Activated T-cell treated with anti-CD3 and anti-CD28 coated beads, Interleukin-2, amount 50 U/mL, for 72 hours (primary cell): ENCODE results near the gene PREX1. TPM values are rescaled to one million over a fixed set of nuclear protein-coding genes. Genes with fewer than 3 reads are reported as not detected.
"Not testable (repeated sequence)": the region's sequence is repeated elsewhere in the genome, so short reads cannot be mapped to it uniquely, and the experiment has no call there.

ENCODE experiments used
- ATAC-seq, 2 donors: fragments of 150-1000 bp; cut with Tn5 transposase; replicated peaks in 1 of 2; 2 replicates each; pipeline ENCODE4 v1.10.0; 2021; ENCODE audit warnings: moderate library complexity in 2 of 2, mild to moderate bottlenecking in 1 of 2
- DNase-seq, 2 donors: peaks; one replicate each; pipeline ENCODE4 v3.0.0; 2021 to 2022; ENCODE audit warnings: mixed read lengths in 1 of 2
- H3K27ac Mint-ChIP-seq: one replicate; pipeline ENCODE4 v1.8.0; 2022; ENCODE audit warnings: mild to moderate bottlenecking, moderate library complexity, mixed read lengths
- H3K27me3 Mint-ChIP-seq: one replicate; pipeline ENCODE4 v1.8.0; 2022; ENCODE audit warnings: low read depth, mixed read lengths
- H3K36me3 Mint-ChIP-seq, 2 donors: one replicate each; pipeline ENCODE4 v1.8.0; 2022; ENCODE audit warnings: mixed read lengths in 2 of 2, mild to moderate bottlenecking in 1 of 2; ENCODE audit not compliant: insufficient read depth in 2 of 2
- H3K4me1 Mint-ChIP-seq: one replicate; pipeline ENCODE4 v1.8.0; 2022; ENCODE audit warnings: low read depth, mixed read lengths
- H3K4me3 Mint-ChIP-seq, 2 donors: one replicate each; pipeline ENCODE4 v1.8.0; 2022; ENCODE audit warnings: mild to moderate bottlenecking in 2 of 2, mixed read lengths in 2 of 2, moderate library complexity in 2 of 2
- H3K9me3 Mint-ChIP-seq, 2 donors: one replicate each; pipeline ENCODE4 v1.8.0; 2022; ENCODE audit warnings: mixed read lengths in 2 of 2
- total RNA-seq, 2 donors: library from RNA; stranded (reverse); gene quantifications; one replicate each; pipeline ENCODE4 v1.2.3, GENCODE V29; 2022

Gene PREX1
- total RNA-seq, 2 donors from 2014 or later, result 85.6 to 112 TPM

- Mint-ChIP-seq H3K27me3 (peaks cover 22% of the 10 kb centered on the region), H3K4me3 (peak overlapping the region; percentile 82 to 88), H3K36me3 (peaks cover 5 to 7% of the 10 kb centered on the region in 2 donors), H3K9me3 (no peaks in the 10 kb centered on the region), H3K27ac (peak overlapping the region; percentile 75), H3K4me1 (peaks cover 31% of the 10 kb centered on the region)
- no peak for DNase-seq
- no peak for ATAC-seq
These were observed 1.1 kb upstream of the PREX1 start for GRCh38 chr20:48828734-48829460.

- peaks cover 22% of the 10 kb centered on the region for H3K27me3 Mint-ChIP-seq
- H3K27ac Mint-ChIP-seq, result peak overlapping the region; percentile 98
- ATAC-seq (peak; percentile 8 to 9), DNase-seq (peak; percentile 46 to 61)
- H3K9me3 Mint-ChIP-seq, result no peaks in the 10 kb centered on the region
- H3K4me3 Mint-ChIP-seq, result peak overlapping the region; percentile 99
- H3K36me3 Mint-ChIP-seq, result peaks cover 7 to 10% of the 10 kb centered on the region in 2 donors
- peaks cover 49% of the 10 kb centered on the region for H3K4me1 Mint-ChIP-seq
These were observed 672 bp downstream of the PREX1 start for GRCh38 chr20:48826883-48827771.

- not testable (repeated sequence) for ATAC-seq, H3K9me3 Mint-ChIP-seq, DNase-seq
- Mint-ChIP-seq H3K36me3 (peaks cover 7 to 10% of the 10 kb centered on the region in 2 donors), H3K4me1 (peaks cover 50% of the 10 kb centered on the region), H3K27ac (peak overlapping the region; percentile 98), H3K27me3 (peaks cover 22% of the 10 kb centered on the region), H3K4me3 (peak overlapping the region; percentile 99)
These were observed 1.3 kb downstream of the PREX1 start for GRCh38 chr20:48826480-48826879.

- Mint-ChIP-seq H3K36me3 (peaks cover 7 to 10% of the 10 kb centered on the region in 2 donors), H3K4me3 (peak overlapping the region; percentile 99), H3K4me1 (peaks cover 55% of the 10 kb centered on the region), H3K27me3 (peaks cover 22% of the 10 kb centered on the region), H3K27ac (peak overlapping the region; percentile 98), H3K9me3 (no peaks in the 10 kb centered on the region)
- DNase-seq, result no peak
- no peak for ATAC-seq
These were observed 1.7 kb downstream of the PREX1 start for GRCh38 chr20:48826069-48826468.

GRCh38 chr20:48825566-48825920, 2.3 kb downstream of the PREX1 start:
- DNase-seq, result no peak
- H3K4me3 Mint-ChIP-seq, result peak overlapping the region; percentile 99

GRCh38 chr20:48824830-48825565, 2.8 kb downstream of the PREX1 start:
- Mint-ChIP-seq H3K4me3 (peak overlapping the region; percentile 99), H3K27ac (peak overlapping the region; percentile 98)

More at GRCh38 chr20:48825566-48825920, 2.3 kb downstream of the PREX1 start:
- Mint-ChIP-seq H3K4me1 (peaks cover 55% of the 10 kb centered on the region), H3K27me3 (peaks cover 19% of the 10 kb centered on the region), H3K9me3 (no peaks in the 10 kb centered on the region), H3K36me3 (peaks cover 7 to 10% of the 10 kb centered on the region in 2 donors), H3K27ac (peak overlapping the region; percentile 98)
- ATAC-seq, result no peak

GRCh38 chr20:48823960-48824498, 3.8 kb downstream of the PREX1 start:
- Mint-ChIP-seq H3K27ac (peak overlapping the region; percentile 98), H3K36me3 (peaks cover 9 to 10% of the 10 kb centered on the region in 2 donors), H3K9me3 (no peaks in the 10 kb centered on the region), H3K4me3 (peak overlapping the region; percentile 99), H3K27me3 (peaks cover 7% of the 10 kb centered on the region), H3K4me1 (peaks cover 68% of the 10 kb centered on the region)
- ATAC-seq (peak; percentile 81 to 86), DNase-seq (peak; percentile 82 to 85)

More at GRCh38 chr20:48824830-48825565, 2.8 kb downstream of the PREX1 start:
- H3K36me3 Mint-ChIP-seq, result peaks cover 7 to 10% of the 10 kb centered on the region in 2 donors
- H3K4me1 Mint-ChIP-seq, result peaks cover 60% of the 10 kb centered on the region
- ATAC-seq (no peak), DNase-seq (no peak)
- H3K9me3 Mint-ChIP-seq, result no peaks in the 10 kb centered on the region
- H3K27me3 Mint-ChIP-seq, result peaks cover 15% of the 10 kb centered on the region

- peaks cover 1% of the 10 kb centered on the region for H3K27me3 Mint-ChIP-seq
- DNase-seq (no peak), ATAC-seq (no peak)
- no peaks in the 10 kb centered on the region for H3K9me3 Mint-ChIP-seq
- H3K4me1 Mint-ChIP-seq, result peaks cover 68% of the 10 kb centered on the region
- peak overlapping the region; percentile 99 for H3K4me3 Mint-ChIP-seq
- H3K36me3 Mint-ChIP-seq, result peaks cover 6 to 13% of the 10 kb centered on the region in 2 donors
- peak overlapping the region; percentile 98 for H3K27ac Mint-ChIP-seq
These were observed 4.3 kb downstream of the PREX1 start for GRCh38 chr20:48823476-48823875.

- H3K27me3 Mint-ChIP-seq, result no peaks in the 10 kb centered on the region
- peak overlapping the region; percentile 99 for H3K4me3 Mint-ChIP-seq
- no peaks in the 10 kb centered on the region for H3K9me3 Mint-ChIP-seq
- H3K36me3 Mint-ChIP-seq, result peaks cover 6 to 13% of the 10 kb centered on the region in 2 donors
- ATAC-seq (no peak), DNase-seq (peak; percentile 42 to 43)
- peak overlapping the region; percentile 98 for H3K27ac Mint-ChIP-seq
- H3K4me1 Mint-ChIP-seq, result peaks cover 72% of the 10 kb centered on the region
These were observed 4.9 kb downstream of the PREX1 start for GRCh38 chr20:48822879-48823385.

GRCh38 chr20:48822178-48822577, 5.6 kb downstream of the PREX1 start:
- no peaks in the 10 kb centered on the region for H3K27me3 Mint-ChIP-seq
- H3K27ac Mint-ChIP-seq, result peak overlapping the region; percentile 98
- DNase-seq (no peak), ATAC-seq (no peak)
- H3K4me1 Mint-ChIP-seq, result peaks cover 79% of the 10 kb centered on the region
- H3K9me3 Mint-ChIP-seq, result no peaks in the 10 kb centered on the region
- H3K36me3 Mint-ChIP-seq, result peaks cover 6 to 13% of the 10 kb centered on the region in 2 donors
- peak overlapping the region in 1 of 2 donors; percentile 99 for H3K4me3 Mint-ChIP-seq

GRCh38 chr20:48821261-48821920, 6.4 kb downstream of the PREX1 start:
- peak overlapping the region in 1 of 2 donors; percentile 99 for H3K4me3 Mint-ChIP-seq
- peak overlapping the region; percentile 98 for H3K27ac Mint-ChIP-seq
- no peaks in the 10 kb centered on the region for H3K9me3 Mint-ChIP-seq
- peaks cover 87% of the 10 kb centered on the region for H3K4me1 Mint-ChIP-seq
- no peak for DNase-seq
- no peaks in the 10 kb centered on the region for H3K27me3 Mint-ChIP-seq
- no peak for ATAC-seq
- H3K36me3 Mint-ChIP-seq, result peaks cover 6 to 9% of the 10 kb centered on the region in 2 donors

GRCh38 chr20:48820649-48820973, 7.2 kb downstream of the PREX1 start:
- Mint-ChIP-seq H3K4me1 (peaks cover 88% of the 10 kb centered on the region), H3K36me3 (peaks cover 6% of the 10 kb centered on the region in 2 donors), H3K27me3 (no peaks in the 10 kb centered on the region), H3K9me3 (no peaks in the 10 kb centered on the region), H3K4me3 (peak overlapping the region; percentile 23 to 99), H3K27ac (peak overlapping the region; percentile 91)
- DNase-seq (no peak), ATAC-seq (no peak)
